ENCODE results near the gene KLC4. TPM values are rescaled to one million over a fixed set of nuclear protein-coding genes. Genes with fewer than 3 reads are reported as not detected.

Gene KLC4
- total RNA-seq, 3 donors from 2014 or later: 69.1 to 144 (median 99.1) TPM

DNA sequence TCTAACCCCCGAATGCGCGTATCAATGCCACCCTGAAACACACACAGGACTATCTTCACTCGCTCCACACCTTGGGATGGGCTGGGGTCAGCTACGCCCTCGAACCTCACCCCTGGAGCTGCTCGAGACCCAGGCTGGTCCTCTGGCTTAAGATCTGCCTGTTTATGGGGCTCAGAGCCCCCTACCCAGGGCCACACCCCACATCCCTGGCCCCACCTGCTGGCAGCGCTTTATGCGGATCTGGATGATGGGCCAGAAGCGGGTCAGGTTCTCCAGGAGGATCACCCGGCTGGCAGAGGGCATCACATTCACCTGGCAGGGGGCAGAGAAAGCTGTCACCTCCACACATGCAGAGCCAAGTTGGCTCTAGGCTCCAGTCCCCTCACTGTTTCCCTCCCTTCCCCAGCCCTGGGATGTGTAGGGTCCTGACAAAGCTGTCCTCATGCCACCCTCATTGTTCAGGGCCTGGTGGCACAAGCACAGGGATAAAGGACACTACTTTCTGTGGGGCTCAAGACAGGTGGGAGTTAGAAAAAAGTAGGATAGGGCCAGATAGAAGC, 14.0 kb upstream of the KLC4 start:
- TF ChIP-seq, protein P1, sequence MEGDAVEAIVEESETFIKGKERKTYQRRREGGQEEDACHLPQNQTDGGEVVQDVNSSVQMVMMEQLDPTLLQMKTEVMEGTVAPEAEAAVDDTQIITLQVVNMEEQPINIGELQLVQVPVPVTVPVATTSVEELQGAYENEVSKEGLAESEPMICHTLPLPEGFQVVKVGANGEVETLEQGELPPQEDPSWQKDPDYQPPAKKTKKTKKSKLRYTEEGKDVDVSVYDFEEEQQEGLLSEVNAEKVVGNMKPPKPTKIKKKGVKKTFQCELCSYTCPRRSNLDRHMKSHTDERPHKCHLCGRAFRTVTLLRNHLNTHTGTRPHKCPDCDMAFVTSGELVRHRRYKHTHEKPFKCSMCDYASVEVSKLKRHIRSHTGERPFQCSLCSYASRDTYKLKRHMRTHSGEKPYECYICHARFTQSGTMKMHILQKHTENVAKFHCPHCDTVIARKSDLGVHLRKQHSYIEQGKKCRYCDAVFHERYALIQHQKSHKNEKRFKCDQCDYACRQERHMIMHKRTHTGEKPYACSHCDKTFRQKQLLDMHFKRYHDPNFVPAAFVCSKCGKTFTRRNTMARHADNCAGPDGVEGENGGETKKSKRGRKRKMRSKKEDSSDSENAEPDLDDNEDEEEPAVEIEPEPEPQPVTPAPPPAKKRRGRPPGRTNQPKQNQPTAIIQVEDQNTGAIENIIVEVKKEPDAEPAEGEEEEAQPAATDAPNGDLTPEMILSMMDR (IDR thresholded peaks at IDR 0.05): no peak
- H3K4me3 ChIP-seq: no peak overlapping the region
- H3K36me3 ChIP-seq (ENCODE audit: low read depth): no peaks in the 10 kb centered on the region
- no peak for ATAC-seq
- intact Hi-C loops (cut with DNase I, micrococcal nuclease): no loop called here
- H3K9me3 ChIP-seq: no peaks in the 10 kb centered on the region
- DNase-seq: no peak
- H3K4me1 ChIP-seq (ENCODE audit: low read depth): no peaks in the 10 kb centered on the region

- H3K9me3 ChIP-seq: no peaks in the 10 kb centered on the region
- intact Hi-C loops (cut with DNase I, micrococcal nuclease): no loop called here
- no peaks in the 10 kb centered on the region for H3K36me3 ChIP-seq (ENCODE audit: low read depth)
- TF ChIP-seq, protein P1 (IDR thresholded peaks at IDR 0.05): no peak
- peaks cover 4% of the 10 kb centered on the region for H3K4me1 ChIP-seq (ENCODE audit: low read depth)
- H3K4me3 ChIP-seq: no peak overlapping the region
- no peak for ATAC-seq
- no peak for DNase-seq
These were observed 11.4 kb upstream of the KLC4 start for GRCh38 chr6:43047998-43048397.

DNA sequence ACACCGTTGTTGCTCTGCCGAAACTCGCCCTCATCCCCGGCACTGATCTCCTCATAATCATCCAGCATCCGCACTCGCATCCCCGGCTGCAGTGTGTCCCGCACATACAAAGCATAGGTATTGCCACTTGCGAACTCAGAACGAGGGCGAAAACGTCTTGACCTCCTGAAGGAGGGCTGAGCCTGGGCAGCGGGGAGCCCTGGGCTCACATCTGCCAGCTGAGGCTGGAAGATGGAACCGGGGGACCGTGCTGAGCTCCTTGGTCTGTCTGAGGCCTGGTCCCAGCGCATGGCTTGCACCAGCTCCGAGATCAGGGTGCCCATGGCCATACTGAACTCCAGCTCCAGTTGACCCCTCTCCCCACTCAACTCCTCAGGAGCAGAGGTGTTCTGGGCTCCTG, 8.4 kb upstream of the KLC4 start:
- H3K36me3 ChIP-seq (ENCODE audit: low read depth): no peaks in the 10 kb centered on the region
- H3K4me3 ChIP-seq: no peak overlapping the region
- peaks cover 4% of the 10 kb centered on the region for H3K4me1 ChIP-seq (ENCODE audit: low read depth)
- TF ChIP-seq, protein P1 (IDR thresholded peaks at IDR 0.05): no peak
- DNase-seq (no peak), ATAC-seq (no peak)
- H3K9me3 ChIP-seq: no peaks in the 10 kb centered on the region
- intact Hi-C loops (cut with DNase I, micrococcal nuclease): no loop called here

GRCh38 chr6:43052225-43052841, 7.1 kb upstream of the KLC4 start:
- Histone ChIP-seq H3K36me3 (ENCODE audit: low read depth) (no peaks in the 10 kb centered on the region), H3K4me3 (no peak overlapping the region), H3K9me3 (no peaks in the 10 kb centered on the region), H3K4me1 (ENCODE audit: low read depth) (peaks cover 4% of the 10 kb centered on the region)
- intact Hi-C loops (cut with DNase I, micrococcal nuclease): no loop called here
- DNase-seq: peak in 2 of 3 donors; percentile 49 to 68
- TF ChIP-seq, protein P1 (IDR thresholded peaks at IDR 0.05): no peak
- ATAC-seq: no peak

DNA sequence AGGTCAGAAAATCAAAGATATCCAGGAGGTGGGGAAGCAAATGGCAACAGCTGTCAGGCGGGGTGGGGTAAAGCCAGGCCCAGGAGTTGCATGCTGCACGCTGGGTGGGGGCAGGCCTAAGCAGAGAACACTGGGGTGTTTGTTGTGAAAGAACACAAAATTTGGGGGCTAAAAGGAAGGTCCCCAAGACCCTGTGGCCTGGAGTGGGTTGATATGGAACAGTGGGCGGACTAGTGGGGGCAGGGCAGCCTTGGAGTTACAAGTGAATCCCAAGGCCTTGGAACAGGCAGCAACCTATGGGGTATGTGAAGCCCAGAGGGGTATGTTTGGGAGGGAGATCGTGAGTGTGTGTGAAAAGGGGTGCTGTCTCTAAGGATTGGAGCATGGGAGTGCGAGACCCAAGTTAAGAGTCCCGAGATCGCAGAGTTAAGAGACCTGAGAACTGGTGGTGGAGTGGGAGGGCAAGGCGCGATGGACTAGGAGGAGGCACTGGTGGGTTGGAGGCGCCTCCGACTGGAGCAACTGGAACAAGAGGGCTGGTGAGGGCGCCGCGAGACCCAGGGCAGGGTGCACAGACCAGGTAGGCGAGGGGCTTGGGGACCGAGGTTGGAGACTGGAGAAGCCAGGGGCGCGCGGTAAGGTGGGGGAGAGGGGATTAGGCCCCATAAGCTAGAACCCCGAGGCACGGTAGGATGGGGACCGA, 6.4 kb upstream of the KLC4 start:
- DNase-seq: peak; percentile 50 to 62 (median 59)
- TF ChIP-seq, protein P1 (IDR thresholded peaks at IDR 0.05): no peak
- ATAC-seq: peak; percentile 48
- Histone ChIP-seq H3K9me3 (no peaks in the 10 kb centered on the region), H3K36me3 (ENCODE audit: low read depth) (no peaks in the 10 kb centered on the region), H3K4me1 (ENCODE audit: low read depth) (peaks cover 4% of the 10 kb centered on the region), H3K4me3 (peak overlapping the region; percentile 37)
- intact Hi-C loops (cut with DNase I, micrococcal nuclease): no loop called here

Measured in mucosa of descending colon (tissue), 3 donors.